ENCODE results near the gene TRAF1. TPM values are rescaled to one million over a fixed set of nuclear protein-coding genes. Genes with fewer than 3 reads are reported as not detected.
"Not testable (repeated sequence)": the region's sequence is repeated elsewhere in the genome, so short reads cannot be mapped to it uniquely, and the experiment has no call there.

The TRAF1 gene, protein sequence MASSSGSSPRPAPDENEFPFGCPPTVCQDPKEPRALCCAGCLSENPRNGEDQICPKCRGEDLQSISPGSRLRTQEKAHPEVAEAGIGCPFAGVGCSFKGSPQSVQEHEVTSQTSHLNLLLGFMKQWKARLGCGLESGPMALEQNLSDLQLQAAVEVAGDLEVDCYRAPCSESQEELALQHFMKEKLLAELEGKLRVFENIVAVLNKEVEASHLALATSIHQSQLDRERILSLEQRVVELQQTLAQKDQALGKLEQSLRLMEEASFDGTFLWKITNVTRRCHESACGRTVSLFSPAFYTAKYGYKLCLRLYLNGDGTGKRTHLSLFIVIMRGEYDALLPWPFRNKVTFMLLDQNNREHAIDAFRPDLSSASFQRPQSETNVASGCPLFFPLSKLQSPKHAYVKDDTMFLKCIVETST
- polyA plus RNA-seq (ENCODE audit: insufficient read length in 4 of 4), result 1 to 10 TPM; 4.0 to 7.8 (median 6.1) TPM

GRCh38 chr9:120926397-120926928 lies at the start of gene TRAF1:
TSS of gene TRAF1 (minus strand) at chr9:120926796. CDS start at chr9:120926075, 721 bp downstream.
- no peak for DNase-seq (ENCODE audit: low read depth in 4 of 4, low spot score in 2 of 4)

GRCh38 chr9:120974921-120975320 lies 48.3 kb upstream of the TRAF1 start:
- no peak for DNase-seq (ENCODE audit: low read depth in 4 of 4, low spot score in 2 of 4)

GRCh38 chr9:120974181-120974580 lies 47.6 kb upstream of the TRAF1 start:
- no peak for DNase-seq (ENCODE audit: low read depth in 4 of 4, low spot score in 2 of 4)

GRCh38 chr9:120971938-120972337 lies 45.3 kb upstream of the TRAF1 start:
- no peak for DNase-seq (ENCODE audit: low read depth in 4 of 4, low spot score in 2 of 4)

DNA sequence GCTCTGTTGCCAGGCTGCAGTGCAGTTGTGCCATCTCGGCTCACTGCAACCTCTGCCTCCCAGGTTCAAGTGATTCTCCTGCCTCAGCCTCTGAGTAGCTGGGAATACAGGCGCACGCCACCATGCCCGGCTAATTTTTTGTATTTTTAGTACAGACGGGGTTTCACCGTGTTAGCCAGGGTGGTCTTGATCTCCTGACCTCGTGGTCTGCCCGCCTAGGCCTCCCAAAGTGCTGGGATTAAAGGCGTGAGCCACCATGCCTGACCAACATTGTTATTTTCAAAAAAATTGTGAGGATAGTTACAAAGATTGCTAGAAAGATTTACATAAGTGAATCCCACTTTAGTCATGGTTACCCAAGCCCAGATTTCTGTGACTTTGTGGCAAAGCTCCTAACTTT lies 44.9 kb upstream of the TRAF1 start:
- not testable (repeated sequence) for DNase-seq (ENCODE audit: low read depth in 4 of 4, low spot score in 2 of 4)

DNA sequence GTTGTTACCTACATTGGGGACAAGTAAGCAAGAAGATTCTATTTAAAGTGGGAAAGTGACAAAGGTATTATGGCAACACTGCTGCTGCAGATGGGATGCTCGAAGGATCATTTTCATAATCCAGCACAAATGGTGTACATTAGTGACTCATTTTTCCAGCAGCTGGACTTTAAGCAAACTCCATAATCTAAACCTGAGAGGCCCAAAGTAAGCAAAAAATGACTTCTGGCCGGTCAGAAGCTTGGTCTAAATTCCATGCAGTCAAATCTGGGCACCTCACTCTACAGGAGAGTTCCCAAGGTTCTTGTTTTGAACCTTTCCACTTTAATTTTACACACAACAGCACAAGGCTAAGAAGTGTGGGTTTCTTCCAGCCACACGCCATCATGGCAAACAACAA lies 43.6 kb upstream of the TRAF1 start:
- no peak for DNase-seq (ENCODE audit: low read depth in 4 of 4, low spot score in 2 of 4)

GRCh38 chr9:120966013-120966369 lies 39.4 kb upstream of the TRAF1 start:
- no peak for DNase-seq (ENCODE audit: low read depth in 4 of 4, low spot score in 2 of 4)

DNA sequence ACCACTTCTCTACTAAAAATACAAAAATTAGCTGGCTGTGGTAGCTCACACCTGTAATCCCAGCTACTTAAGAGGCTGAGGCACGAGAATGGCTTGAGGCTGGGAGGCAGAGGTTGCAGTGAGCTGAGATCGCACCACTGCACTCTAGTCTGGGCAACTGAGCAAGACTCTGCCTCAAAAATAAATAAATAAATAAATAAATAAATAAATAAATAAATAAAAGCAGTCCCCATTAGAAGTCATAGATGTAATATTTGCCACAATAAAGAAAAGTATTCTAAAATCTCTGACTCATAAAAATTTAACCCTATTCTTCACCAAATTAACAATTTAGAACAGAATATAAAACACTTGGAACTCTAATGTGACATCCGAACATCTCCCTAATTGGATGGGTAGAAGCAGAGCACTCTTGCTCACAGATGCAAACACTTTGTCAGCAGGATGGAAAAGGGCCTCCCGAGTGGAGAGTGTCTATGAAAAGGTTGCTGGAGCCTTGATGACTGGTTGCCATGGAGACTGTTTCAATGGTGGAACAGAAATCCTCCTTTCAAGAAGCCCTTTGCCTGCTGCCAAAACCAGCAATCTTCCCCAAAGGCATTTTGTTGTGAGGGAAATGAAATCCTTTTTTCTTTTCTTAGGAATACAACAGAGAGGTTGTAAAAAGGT lies 38.9 kb upstream of the TRAF1 start:
- no peak for DNase-seq (ENCODE audit: low read depth in 4 of 4, low spot score in 2 of 4)

DNA sequence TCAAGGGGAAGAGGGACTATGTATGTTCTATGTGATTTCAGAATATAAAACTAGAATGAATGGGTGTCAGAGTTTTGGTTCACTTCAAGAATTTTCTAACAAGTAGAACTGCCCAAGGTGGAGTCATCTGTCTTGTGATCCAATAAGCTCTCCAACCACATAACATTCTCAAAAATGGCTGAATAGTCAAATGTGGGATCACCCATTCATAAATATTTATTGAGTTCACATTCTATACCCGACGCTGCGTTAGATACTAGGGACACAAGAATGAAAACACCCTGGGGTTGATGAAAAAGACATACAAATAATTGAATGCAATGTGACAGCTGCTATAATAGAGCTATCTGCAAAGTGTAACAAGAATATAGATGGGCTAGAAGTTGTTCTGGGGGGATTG lies 35.3 kb upstream of the TRAF1 start:
- no peak for DNase-seq (ENCODE audit: low read depth in 4 of 4, low spot score in 2 of 4)

GRCh38 chr9:120960001-120960400 lies 33.4 kb upstream of the TRAF1 start:
- no peak for DNase-seq (ENCODE audit: low read depth in 4 of 4, low spot score in 2 of 4)

- no peak for DNase-seq (ENCODE audit: low read depth in 4 of 4, low spot score in 2 of 4)
Observed at GRCh38 chr9:120956862-120957261, 30.3 kb upstream of the TRAF1 start.

DNA sequence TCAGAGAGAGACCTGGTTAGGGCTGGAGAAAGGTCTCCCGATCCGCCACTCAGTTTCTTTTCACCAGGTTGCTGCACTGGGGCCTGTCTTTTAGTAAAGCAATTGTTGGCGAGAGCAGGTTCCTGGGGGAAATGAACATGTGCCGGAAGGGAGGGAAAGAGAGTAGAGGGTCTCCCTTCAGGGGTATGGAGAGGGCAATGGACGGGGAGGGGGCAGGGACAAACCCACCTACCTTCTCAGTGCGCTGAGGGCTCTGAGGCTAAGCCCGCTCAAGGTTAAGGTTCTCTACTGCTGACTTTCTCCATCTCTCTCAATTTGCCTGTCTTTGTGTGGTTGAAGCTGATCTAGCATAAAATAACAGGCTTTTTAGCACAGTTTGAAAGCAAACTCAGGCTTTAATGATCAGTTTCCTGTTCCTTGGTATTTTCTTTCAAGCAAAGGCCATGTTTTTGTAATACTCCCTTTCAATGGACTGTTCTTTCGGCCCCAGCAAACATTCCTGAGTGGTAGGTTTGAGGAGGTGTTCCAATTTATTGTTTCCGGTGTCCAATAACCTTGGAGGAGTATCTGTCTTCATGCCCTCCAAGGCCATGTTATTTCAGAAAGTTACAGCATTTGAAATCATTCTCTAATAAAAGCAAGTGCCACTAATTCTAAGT lies 25.5 kb upstream of the TRAF1 start:
- DNase-seq (ENCODE audit: low read depth in 4 of 4, low spot score in 2 of 4), result peak in 1 of 4 donors; percentile 72

DNA sequence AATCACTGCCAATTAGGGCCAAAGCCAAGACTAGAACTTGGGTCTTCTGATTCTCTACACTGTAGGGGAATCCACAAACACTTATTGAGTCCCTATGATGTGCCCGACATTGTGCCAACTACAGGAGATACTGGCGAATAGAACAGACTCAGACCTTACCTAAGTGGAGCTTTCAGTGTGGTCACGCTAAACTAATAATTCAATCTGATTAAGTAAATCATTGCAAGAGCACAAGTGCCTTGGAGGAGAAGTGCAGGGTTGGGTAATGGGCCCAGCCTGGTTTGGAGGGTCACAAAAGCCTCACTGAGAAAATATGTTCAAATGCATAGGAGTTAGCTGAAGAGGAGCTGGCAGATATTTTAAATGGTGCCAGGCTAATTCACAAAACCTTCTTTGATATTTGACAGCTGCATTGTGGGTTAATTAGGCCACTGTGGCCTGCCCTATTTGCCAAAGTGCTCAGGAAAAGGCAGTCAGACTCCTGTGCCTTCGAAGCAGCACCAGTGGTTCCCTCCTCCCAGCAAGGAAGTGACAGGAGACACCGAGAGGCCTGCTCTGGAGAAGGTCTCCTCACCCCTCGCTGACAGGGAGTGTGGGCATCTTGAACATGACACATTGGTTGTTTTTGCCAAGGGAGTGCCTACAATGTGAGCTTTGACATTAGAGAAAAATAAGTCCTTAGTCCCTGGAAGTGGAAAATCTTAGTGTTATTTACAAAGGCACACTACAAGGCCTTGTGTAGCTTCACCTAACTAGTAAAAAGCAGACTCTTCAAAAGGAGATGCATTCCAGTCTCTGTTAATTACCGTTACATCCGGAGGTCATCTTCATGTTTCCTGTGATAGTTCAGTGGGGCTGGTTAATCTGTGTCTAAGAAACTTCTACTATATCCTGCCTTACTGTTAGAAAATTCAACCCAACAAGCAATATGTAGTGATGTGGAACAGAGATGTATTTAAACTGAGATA lies 24.1 kb upstream of the TRAF1 start:
- DNase-seq (ENCODE audit: low read depth in 4 of 4, low spot score in 2 of 4), result no peak

GRCh38 chr9:120949290-120949689 lies 22.7 kb upstream of the TRAF1 start:
- DNase-seq (ENCODE audit: low read depth in 4 of 4, low spot score in 2 of 4), result no peak

DNA sequence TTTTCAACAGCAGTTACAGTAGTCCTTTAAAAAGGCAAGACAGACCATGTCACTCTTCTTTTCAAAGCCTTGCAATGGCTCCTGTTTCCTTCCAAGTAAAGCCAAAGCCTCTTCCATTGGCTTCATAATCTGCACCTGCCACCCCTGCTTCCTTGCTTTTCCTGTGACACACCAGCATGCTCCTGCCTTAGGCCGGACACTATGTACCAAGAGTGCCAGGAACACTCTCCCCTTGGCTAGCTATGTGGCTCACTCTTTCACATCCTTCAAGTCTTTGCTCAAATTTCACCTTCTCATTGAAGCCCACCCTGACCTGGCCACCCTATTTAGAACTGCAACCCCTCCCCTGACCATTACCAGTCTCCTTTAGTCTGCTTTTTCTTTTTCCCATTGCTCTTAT lies 22.2 kb upstream of the TRAF1 start:
- DNase-seq (ENCODE audit: low read depth in 4 of 4, low spot score in 2 of 4), result no peak

DNA sequence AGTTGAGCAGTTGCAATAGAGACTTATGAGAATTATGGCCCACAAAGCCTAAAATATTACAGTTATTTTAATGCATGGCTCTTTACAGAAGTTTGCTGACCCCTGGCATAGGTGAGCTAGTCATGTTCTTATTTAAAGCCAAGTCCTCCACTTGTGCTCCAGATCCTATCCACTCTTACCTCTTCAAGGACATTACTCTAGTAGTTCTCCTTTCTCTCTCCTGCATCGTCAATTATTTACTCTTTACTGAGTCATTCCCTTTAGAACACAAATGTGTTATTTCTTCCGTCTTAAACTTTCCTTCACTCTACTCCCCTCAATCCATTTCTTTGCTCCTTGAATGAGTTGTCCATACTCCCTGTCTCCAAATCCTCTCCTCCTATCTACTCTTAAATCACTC lies 20.6 kb upstream of the TRAF1 start:
- DNase-seq (ENCODE audit: low read depth in 4 of 4, low spot score in 2 of 4), result no peak

DNA sequence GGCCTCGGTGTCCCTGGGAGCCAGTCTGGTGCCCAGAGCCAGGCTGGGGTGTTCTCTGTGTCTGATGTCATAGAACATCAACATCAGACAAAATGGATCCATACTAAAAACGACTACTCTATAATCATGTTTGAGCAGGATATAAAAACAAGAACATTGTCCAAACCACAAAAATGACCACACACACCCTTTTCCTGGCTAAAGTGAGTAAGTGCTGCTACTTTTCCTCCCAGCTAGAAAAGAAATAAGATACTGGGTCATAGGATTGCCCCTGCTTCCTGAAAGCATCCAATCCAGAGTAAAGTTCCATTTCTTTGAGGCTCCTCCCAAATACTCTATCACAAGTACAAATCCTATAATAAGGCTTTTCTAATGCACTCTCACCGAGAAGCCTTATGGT lies 19.7 kb upstream of the TRAF1 start:
- DNase-seq (ENCODE audit: low read depth in 4 of 4, low spot score in 2 of 4), result no peak

DNA sequence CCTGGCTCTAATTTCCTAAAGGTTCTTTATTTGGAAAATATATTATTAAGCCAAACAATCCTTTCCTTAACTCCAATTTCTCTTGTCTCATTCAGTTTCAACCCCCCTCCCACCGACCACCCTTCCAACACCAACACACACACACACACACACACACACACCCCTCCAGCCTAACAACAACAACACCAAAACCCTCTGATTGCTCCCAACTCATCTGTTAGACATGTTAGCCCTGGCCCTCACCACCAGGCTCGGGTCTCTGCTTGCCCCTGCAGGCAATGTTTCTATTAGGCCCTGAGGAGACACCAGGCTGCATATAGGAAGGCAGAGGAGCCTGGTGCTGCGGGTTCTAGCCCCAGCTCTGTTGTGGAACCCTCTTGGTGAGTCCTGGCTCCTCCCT lies 18.4 kb upstream of the TRAF1 start:
- no peak for DNase-seq (ENCODE audit: low read depth in 4 of 4, low spot score in 2 of 4)

DNA sequence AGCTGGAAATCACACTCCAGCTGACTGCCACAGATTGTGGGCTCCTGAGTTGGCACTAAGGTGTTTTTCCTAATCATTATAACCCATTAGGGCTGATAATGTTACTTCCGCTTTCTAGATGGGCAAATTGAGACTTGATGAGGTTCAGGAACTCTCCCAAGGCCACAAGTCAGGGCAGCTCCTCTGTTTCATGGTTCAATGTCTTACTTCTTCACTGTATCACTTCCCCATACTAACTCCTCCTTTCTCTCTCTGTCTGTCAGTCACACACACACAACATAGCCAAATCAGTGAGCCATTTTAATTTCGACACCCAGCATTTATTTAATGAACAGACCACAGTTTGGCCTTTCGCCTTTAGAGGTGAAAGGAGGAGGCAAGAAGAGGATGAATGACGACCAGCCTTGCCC lies 17.8 kb upstream of the TRAF1 start:
- DNase-seq (ENCODE audit: low read depth in 4 of 4, low spot score in 2 of 4), result no peak
